Gastroesophageal sphincter (tissue), 4 donors: ENCODE results near the gene PPIF. TPM values are rescaled to one million over a fixed set of nuclear protein-coding genes. Genes with fewer than 3 reads are reported as not detected.

Experiments
- ATAC-seq: fragments of 150-250 bp; one replicate; pipeline ENCODE4 v1.9.1; 2016; ENCODE audit warnings: mild to moderate bottlenecking, moderate library complexity
- H3K27ac ChIP-seq, 4 donors: fragments of 200-600 bp; sonication (generic) in 3 of 4; 1 replicate in 3 of 4; 2 replicates in 1 of 4; pipeline ENCODE4 v1.5.1; 2016 to 2019
- H3K27me3 ChIP-seq: fragments of 200-600 bp; sonication (generic); one replicate; pipeline ENCODE4 v1.5.1; 2019
- H3K36me3 ChIP-seq, 2 donors: fragments of 200-600 bp; sonication (generic); one replicate each; pipeline ENCODE4 v1.5.1; 2019; ENCODE audit warnings: control low read depth in 1 of 2
- H3K4me1 ChIP-seq, 3 donors: fragments of 200-600 bp; sonication (generic); 1 replicate in 2 of 3; 2 replicates in 1 of 3; pipeline ENCODE4 v1.5.1; 2016 to 2019; ENCODE audit warnings: control low read depth in 2 of 3
- H3K4me3 ChIP-seq, 2 donors: fragments of 200-600 bp; sonication (generic); one replicate each; pipeline ENCODE4 v1.5.1; 2019; ENCODE audit warnings: mild to moderate bottlenecking in 1 of 2, moderate library complexity in 1 of 2
- H3K9me3 ChIP-seq, 3 donors: fragments of 200-600 bp; sonication (generic); one replicate each; pipeline ENCODE4 v1.5.1; 2017 to 2019; ENCODE audit warnings: control low read depth in 2 of 3
- EP300 ChIP-seq: sonication (generic); formaldehyde crosslinking; IDR thresholded peaks from one replicate; pipeline ENCODE4 v1.6.1; 2017; ENCODE audit warnings: antibody characterized with exemption, mild to moderate bottlenecking
- POLR2A ChIP-seq, 2 donors: fragments of 450-650 bp; IDR thresholded peaks; one replicate each; pipeline ENCODE4 v1.6.1; 2017; ENCODE audit warnings: antibody characterized with exemption in 2 of 2, mild to moderate bottlenecking in 2 of 2, moderate library complexity in 1 of 2
- POLR2AphosphoS5 ChIP-seq: sonication (generic); formaldehyde crosslinking; IDR thresholded peaks from one replicate; pipeline ENCODE4 v1.6.1; 2017; ENCODE audit warnings: antibody characterized with exemption
- WGBS, 2 donors: methylation state at CpG; one replicate each; pipeline ENCODE4 v1.1.5; 2018; ENCODE audit warnings: low coverage in 1 of 2; 5-methylcytosine and 5-hydroxymethylcytosine counted together
- total RNA-seq, 4 donors: library from RNA; depleted of rRNA; stranded (reverse); fragments of >200 nt; gene quantifications; one replicate each; pipeline ENCODE4 v1.1.0, GENCODE V29; 2016
- TF ChIP-seq, protein P1 (sequence below), 4 experiments: fragments of 200-600 bp in 2 of 4; fragments of 450-650 bp in 2 of 4; sonication (generic) in 1 of 4; IDR thresholded peaks; one replicate each; pipeline ENCODE4 v1.5.1; 2017 to 2019; ENCODE audit warnings: antibody characterized with exemption in 4 of 4, mild to moderate bottlenecking in 2 of 4, moderate library complexity in 2 of 4

PPIF gene
- total RNA-seq, 4 donors from 2014 or later, result 16.5 to 38.0 (median 22.8) TPM

DNA sequence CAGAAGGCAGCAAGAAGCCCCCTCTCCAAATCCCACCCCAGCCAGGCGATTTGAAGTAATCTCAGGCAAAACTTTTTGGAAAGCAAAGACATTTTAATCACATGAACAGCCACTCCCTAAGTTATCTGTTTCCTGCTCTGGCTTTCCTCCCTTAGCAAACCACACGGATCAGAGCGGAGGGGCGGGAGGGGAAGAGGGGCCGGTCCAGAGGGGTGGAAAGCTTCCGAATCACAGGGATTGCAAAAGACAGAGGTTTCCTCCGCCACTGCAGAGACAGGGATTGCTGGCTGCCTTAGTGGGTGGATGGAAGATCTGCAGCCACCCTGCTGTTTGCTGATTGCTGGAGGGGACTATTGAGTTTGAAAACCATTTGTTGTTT is 57.0 kb downstream of the PPIF start:
- WGBS, 2 donors, result 0 to 15% methylated on average over 1 to 3 of the region's 7 CpGs
- peak; percentile 63 for ATAC-seq
- H3K27me3 ChIP-seq, result no peaks in the 10 kb centered on the region

DNA sequence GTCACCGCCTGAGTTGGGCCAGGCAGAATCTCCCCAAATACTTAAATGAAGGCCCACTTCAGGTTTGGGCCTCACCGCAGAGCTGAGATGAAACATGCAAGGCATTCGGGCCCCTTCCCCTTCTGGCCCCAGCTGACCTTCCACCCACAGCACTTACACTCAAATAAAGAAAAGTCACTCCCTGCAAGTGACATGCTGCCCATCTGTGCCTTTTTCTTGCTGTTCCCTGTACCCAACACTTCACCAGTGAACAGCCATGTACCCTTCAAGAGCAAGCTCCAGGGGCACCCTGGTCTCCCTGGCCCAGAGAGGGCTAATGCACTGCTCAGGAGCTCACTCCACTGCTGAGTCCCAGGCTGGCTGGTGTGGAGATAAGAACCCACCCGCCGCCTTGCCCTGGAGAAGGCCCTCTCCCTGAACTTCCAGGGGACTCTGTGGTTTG is 57.4 kb downstream of the PPIF start:
- Histone ChIP-seq H3K4me1 (peaks cover 0 to 43% (median 29%) of the 10 kb centered on the region in 3 donors), H3K4me3 (no peak overlapping the region)
- no peak for ATAC-seq

More for the DNA sequence above, 57.0 kb downstream of the PPIF start:
- peaks cover 0 to 48% (median 27%) of the 10 kb centered on the region in 3 donors for H3K4me1 ChIP-seq
- peak overlapping the region in 1 of 2 donors; percentile 24 for H3K4me3 ChIP-seq
- no peaks in the 10 kb centered on the region for H3K36me3 ChIP-seq
- peak overlapping the region in 1 of 4 donors; percentile 5 for H3K27ac ChIP-seq
- TF ChIP-seq POLR2A (IDR thresholded peaks at IDR 0.05) (no peak), EP300 (no peak), POLR2AphosphoS5 (peak; percentile 22)
- TF ChIP-seq, protein P1, sequence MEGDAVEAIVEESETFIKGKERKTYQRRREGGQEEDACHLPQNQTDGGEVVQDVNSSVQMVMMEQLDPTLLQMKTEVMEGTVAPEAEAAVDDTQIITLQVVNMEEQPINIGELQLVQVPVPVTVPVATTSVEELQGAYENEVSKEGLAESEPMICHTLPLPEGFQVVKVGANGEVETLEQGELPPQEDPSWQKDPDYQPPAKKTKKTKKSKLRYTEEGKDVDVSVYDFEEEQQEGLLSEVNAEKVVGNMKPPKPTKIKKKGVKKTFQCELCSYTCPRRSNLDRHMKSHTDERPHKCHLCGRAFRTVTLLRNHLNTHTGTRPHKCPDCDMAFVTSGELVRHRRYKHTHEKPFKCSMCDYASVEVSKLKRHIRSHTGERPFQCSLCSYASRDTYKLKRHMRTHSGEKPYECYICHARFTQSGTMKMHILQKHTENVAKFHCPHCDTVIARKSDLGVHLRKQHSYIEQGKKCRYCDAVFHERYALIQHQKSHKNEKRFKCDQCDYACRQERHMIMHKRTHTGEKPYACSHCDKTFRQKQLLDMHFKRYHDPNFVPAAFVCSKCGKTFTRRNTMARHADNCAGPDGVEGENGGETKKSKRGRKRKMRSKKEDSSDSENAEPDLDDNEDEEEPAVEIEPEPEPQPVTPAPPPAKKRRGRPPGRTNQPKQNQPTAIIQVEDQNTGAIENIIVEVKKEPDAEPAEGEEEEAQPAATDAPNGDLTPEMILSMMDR (IDR thresholded peaks at IDR 0.05), result no peak
- H3K9me3 ChIP-seq, result no peaks in the 10 kb centered on the region

More for the DNA sequence above, 57.4 kb downstream of the PPIF start:
- TF ChIP-seq EP300, result no peak
- TF ChIP-seq, protein P1 (IDR thresholded peaks at IDR 0.05), result no peak
- TF ChIP-seq POLR2A (IDR thresholded peaks at IDR 0.05), result no peak
- TF ChIP-seq POLR2AphosphoS5, result no peak
- H3K36me3 ChIP-seq, result no peaks in the 10 kb centered on the region
- 36 to 40% methylated on average over 2 to 3 of the region's 5 CpGs for WGBS, 2 donors
- H3K27me3 ChIP-seq, result no peaks in the 10 kb centered on the region
- peak overlapping the region in 1 of 4 donors; percentile 2 for H3K27ac ChIP-seq
- no peaks in the 10 kb centered on the region for H3K9me3 ChIP-seq

Other genes with a start within 250 kb of the PPIF start
- gene ZCCHC24, start 98.2 kb downstream of the PPIF start, total RNA-seq, result 100 to 1,000 TPM in 1 of 4 donors, 10 to 100 TPM in 3; 60.5 to 186 (median 84.1) TPM
- gene EIF5AL1, start 165.1 kb downstream of the PPIF start, total RNA-seq, result under 1 TPM; 0.16 to 0.35 (median 0.23) TPM
- gene SFTPA2, start 212.9 kb downstream of the PPIF start, total RNA-seq, result under 1 TPM in 1 of 4 donors, not detected in 3; 0.16 TPM